Measurements from ENCODE around the gene LSM5. TPM values are rescaled to one million over a fixed set of nuclear protein-coding genes. Genes with fewer than 3 reads are reported as not detected.

Gene LSM5
- polyA plus RNA-seq, 2 donors: 59.0 to 82.0 TPM

GRCh38 chr7:32531402-32531801 is 41.2 kb upstream of the LSM5 start:
- Histone ChIP-seq H3K36me3 (ENCODE audit: control insufficient read depth in 2 of 2, insufficient read depth in 2 of 2, low read length in 1 of 2) (peaks cover 2 to 5% of the 10 kb centered on the region in 2 donors), H3K9me3 (ENCODE audit: control insufficient read depth in 2 of 2, insufficient read depth in 1 of 2, low read depth in 1 of 2, low read length in 1 of 2) (no peaks in the 10 kb centered on the region), H3K27ac (ENCODE audit: low read depth in 2 of 2, low read length in 1 of 2) (no peak overlapping the region), H3K27me3 (ENCODE audit: control insufficient read depth in 1 of 2, insufficient read depth in 2 of 2, low read length in 2 of 2) (no peaks in the 10 kb centered on the region), H3K4me3 (ENCODE audit: low read depth in 1 of 2, low read length in 2 of 2) (no peak overlapping the region), H3K4me1 (ENCODE audit: control insufficient read depth in 2 of 2, insufficient read depth in 2 of 2, low read length in 1 of 2) (no peaks in the 10 kb centered on the region)
- 93 to 97% methylated on average over 13 of the region's 13 CpGs for WGBS, 2 donors

GRCh38 chr7:32525839-32526238 is 35.7 kb upstream of the LSM5 start:
- 88 to 94% methylated on average over 4 of the region's 4 CpGs for WGBS, 2 donors
- H3K27ac ChIP-seq (ENCODE audit: low read depth in 2 of 2, low read length in 1 of 2): no peak overlapping the region
- H3K36me3 ChIP-seq (ENCODE audit: control insufficient read depth in 2 of 2, insufficient read depth in 2 of 2, low read length in 1 of 2): peaks cover 0 to 5% of the 10 kb centered on the region in 2 donors
- no peak overlapping the region for H3K4me3 ChIP-seq (ENCODE audit: low read depth in 1 of 2, low read length in 2 of 2)
- H3K27me3 ChIP-seq (ENCODE audit: control insufficient read depth in 1 of 2, insufficient read depth in 2 of 2, low read length in 2 of 2): no peaks in the 10 kb centered on the region
- no peaks in the 10 kb centered on the region for H3K4me1 ChIP-seq (ENCODE audit: control insufficient read depth in 2 of 2, insufficient read depth in 2 of 2, low read length in 1 of 2)
- H3K9me3 ChIP-seq (ENCODE audit: control insufficient read depth in 2 of 2, insufficient read depth in 1 of 2, low read depth in 1 of 2, low read length in 1 of 2): no peaks in the 10 kb centered on the region

- Histone ChIP-seq H3K4me3 (ENCODE audit: low read depth in 1 of 2, low read length in 2 of 2) (no peak overlapping the region), H3K36me3 (ENCODE audit: control insufficient read depth in 2 of 2, insufficient read depth in 2 of 2, low read length in 1 of 2) (peaks cover 0 to 5% of the 10 kb centered on the region in 2 donors), H3K27me3 (ENCODE audit: control insufficient read depth in 1 of 2, insufficient read depth in 2 of 2, low read length in 2 of 2) (no peaks in the 10 kb centered on the region), H3K4me1 (ENCODE audit: control insufficient read depth in 2 of 2, insufficient read depth in 2 of 2, low read length in 1 of 2) (no peaks in the 10 kb centered on the region), H3K27ac (ENCODE audit: low read depth in 2 of 2, low read length in 1 of 2) (no peak overlapping the region), H3K9me3 (ENCODE audit: control insufficient read depth in 2 of 2, insufficient read depth in 1 of 2, low read depth in 1 of 2, low read length in 1 of 2) (peaks cover 0 to 2% of the 10 kb centered on the region in 2 donors)
Observed at GRCh38 chr7:32524631-32525030, 34.5 kb upstream of the LSM5 start.

- Histone ChIP-seq H3K27ac (ENCODE audit: low read depth in 2 of 2, low read length in 1 of 2) (no peak overlapping the region), H3K4me1 (ENCODE audit: control insufficient read depth in 2 of 2, insufficient read depth in 2 of 2, low read length in 1 of 2) (no peaks in the 10 kb centered on the region), H3K4me3 (ENCODE audit: low read depth in 1 of 2, low read length in 2 of 2) (no peak overlapping the region), H3K9me3 (ENCODE audit: control insufficient read depth in 2 of 2, insufficient read depth in 1 of 2, low read depth in 1 of 2, low read length in 1 of 2) (peaks cover 0 to 2% of the 10 kb centered on the region in 2 donors), H3K36me3 (ENCODE audit: control insufficient read depth in 2 of 2, insufficient read depth in 2 of 2, low read length in 1 of 2) (peaks cover 0 to 5% of the 10 kb centered on the region in 2 donors), H3K27me3 (ENCODE audit: control insufficient read depth in 1 of 2, insufficient read depth in 2 of 2, low read length in 2 of 2) (no peaks in the 10 kb centered on the region)
- 98% methylated on average over 6 of the region's 6 CpGs for WGBS, 2 donors
Observed at GRCh38 chr7:32522746-32523530, 32.8 kb upstream of the LSM5 start.

GRCh38 chr7:32519763-32520162 is 29.6 kb upstream of the LSM5 start:
- Histone ChIP-seq H3K4me1 (ENCODE audit: control insufficient read depth in 2 of 2, insufficient read depth in 2 of 2, low read length in 1 of 2) (no peaks in the 10 kb centered on the region), H3K4me3 (ENCODE audit: low read depth in 1 of 2, low read length in 2 of 2) (no peak overlapping the region), H3K9me3 (ENCODE audit: control insufficient read depth in 2 of 2, insufficient read depth in 1 of 2, low read depth in 1 of 2, low read length in 1 of 2) (peaks cover 0 to 2% of the 10 kb centered on the region in 2 donors), H3K36me3 (ENCODE audit: control insufficient read depth in 2 of 2, insufficient read depth in 2 of 2, low read length in 1 of 2) (peaks cover 0 to 3% of the 10 kb centered on the region in 2 donors), H3K27ac (ENCODE audit: low read depth in 2 of 2, low read length in 1 of 2) (no peak overlapping the region), H3K27me3 (ENCODE audit: control insufficient read depth in 1 of 2, insufficient read depth in 2 of 2, low read length in 2 of 2) (no peaks in the 10 kb centered on the region)
- WGBS, 2 donors: 74 to 93% methylated on average over 2 of the region's 2 CpGs

- H3K4me3 ChIP-seq (ENCODE audit: low read depth in 1 of 2, low read length in 2 of 2): no peak overlapping the region
- WGBS, 2 donors: 89 to 90% methylated on average over 2 of the region's 2 CpGs
- H3K27me3 ChIP-seq (ENCODE audit: control insufficient read depth in 1 of 2, insufficient read depth in 2 of 2, low read length in 2 of 2): no peaks in the 10 kb centered on the region
- H3K27ac ChIP-seq (ENCODE audit: low read depth in 2 of 2, low read length in 1 of 2): no peak overlapping the region
- H3K36me3 ChIP-seq (ENCODE audit: control insufficient read depth in 2 of 2, insufficient read depth in 2 of 2, low read length in 1 of 2): peaks cover 0 to 3% of the 10 kb centered on the region in 2 donors
- H3K9me3 ChIP-seq (ENCODE audit: control insufficient read depth in 2 of 2, insufficient read depth in 1 of 2, low read depth in 1 of 2, low read length in 1 of 2): peaks cover 0 to 2% of the 10 kb centered on the region in 2 donors
- no peaks in the 10 kb centered on the region for H3K4me1 ChIP-seq (ENCODE audit: control insufficient read depth in 2 of 2, insufficient read depth in 2 of 2, low read length in 1 of 2)
Observed at GRCh38 chr7:32518534-32519140, 28.5 kb upstream of the LSM5 start.

- 78 to 80% methylated on average over 3 of the region's 3 CpGs for WGBS, 2 donors
Observed at GRCh38 chr7:32516551-32517100, 26.4 kb upstream of the LSM5 start.

GRCh38 chr7:32515890-32516550 is 25.8 kb upstream of the LSM5 start:
- Histone ChIP-seq H3K4me1 (ENCODE audit: control insufficient read depth in 2 of 2, insufficient read depth in 2 of 2, low read length in 1 of 2) (no peaks in the 10 kb centered on the region), H3K4me3 (ENCODE audit: low read depth in 1 of 2, low read length in 2 of 2) (no peak overlapping the region), H3K9me3 (ENCODE audit: control insufficient read depth in 2 of 2, insufficient read depth in 1 of 2, low read depth in 1 of 2, low read length in 1 of 2) (peaks cover 0 to 2% of the 10 kb centered on the region in 2 donors), H3K27ac (ENCODE audit: low read depth in 2 of 2, low read length in 1 of 2) (no peak overlapping the region), H3K36me3 (ENCODE audit: control insufficient read depth in 2 of 2, insufficient read depth in 2 of 2, low read length in 1 of 2) (no peaks in the 10 kb centered on the region), H3K27me3 (ENCODE audit: control insufficient read depth in 1 of 2, insufficient read depth in 2 of 2, low read length in 2 of 2) (no peaks in the 10 kb centered on the region)
- WGBS, 2 donors: 76 to 83% methylated on average over 3 of the region's 3 CpGs

More at GRCh38 chr7:32516551-32517100, 26.4 kb upstream of the LSM5 start:
- no peaks in the 10 kb centered on the region for H3K4me1 ChIP-seq (ENCODE audit: control insufficient read depth in 2 of 2, insufficient read depth in 2 of 2, low read length in 1 of 2)
- H3K4me3 ChIP-seq (ENCODE audit: low read depth in 1 of 2, low read length in 2 of 2): no peak overlapping the region
- H3K36me3 ChIP-seq (ENCODE audit: control insufficient read depth in 2 of 2, insufficient read depth in 2 of 2, low read length in 1 of 2): no peaks in the 10 kb centered on the region
- no peaks in the 10 kb centered on the region for H3K27me3 ChIP-seq (ENCODE audit: control insufficient read depth in 1 of 2, insufficient read depth in 2 of 2, low read length in 2 of 2)
- no peak overlapping the region for H3K27ac ChIP-seq (ENCODE audit: low read depth in 2 of 2, low read length in 1 of 2)
- peaks cover 0 to 2% of the 10 kb centered on the region in 2 donors for H3K9me3 ChIP-seq (ENCODE audit: control insufficient read depth in 2 of 2, insufficient read depth in 1 of 2, low read depth in 1 of 2, low read length in 1 of 2)

GRCh38 chr7:32513210-32513609 is 23.0 kb upstream of the LSM5 start:
- no peaks in the 10 kb centered on the region for H3K27me3 ChIP-seq (ENCODE audit: control insufficient read depth in 1 of 2, insufficient read depth in 2 of 2, low read length in 2 of 2)
- no peaks in the 10 kb centered on the region for H3K9me3 ChIP-seq (ENCODE audit: control insufficient read depth in 2 of 2, insufficient read depth in 1 of 2, low read depth in 1 of 2, low read length in 1 of 2)
- 99 to 100% methylated on average over 1 of the region's 1 CpG for WGBS, 2 donors
- H3K4me3 ChIP-seq (ENCODE audit: low read depth in 1 of 2, low read length in 2 of 2): no peak overlapping the region
- H3K27ac ChIP-seq (ENCODE audit: low read depth in 2 of 2, low read length in 1 of 2): no peak overlapping the region
- H3K36me3 ChIP-seq (ENCODE audit: control insufficient read depth in 2 of 2, insufficient read depth in 2 of 2, low read length in 1 of 2): no peaks in the 10 kb centered on the region
- no peaks in the 10 kb centered on the region for H3K4me1 ChIP-seq (ENCODE audit: control insufficient read depth in 2 of 2, insufficient read depth in 2 of 2, low read length in 1 of 2)
